GM18526 (cell line): ENCODE measurements around the gene TPD52L1.

ENCODE experiments used
- POLR2A ChIP-seq: IDR thresholded peaks from 3 replicates; pipeline ENCODE4 v1.6.1; 2011; ENCODE audit not compliant: insufficient read length; ENCODE audit errors: extremely low read depth

TPD52L1 gene

GRCh38 chr6:125312478-125312877 lies 158.9 kb downstream of the TPD52L1 start:
- TF ChIP-seq POLR2A = no peak

GRCh38 chr6:125312950-125313349 lies 159.4 kb downstream of the TPD52L1 start:
- TF ChIP-seq POLR2A = no peak
